ENCODE data around the gene COQ8B. TPM values are rescaled to one million over a fixed set of nuclear protein-coding genes. Genes with fewer than 3 reads are reported as not detected.

COQ8B gene
- polyA plus RNA-seq, 1 experiment, result 35.3 TPM

- DNase-seq (ENCODE audit: low read depth), result no peak
- ChIA-PET CTCF (interaction anchor here (1.4 kb wide), 2 partner anchors 32 to 52 kb away, joined by 4 read pairs; no protein-coding TSS in a partner anchor), POLR2A (interaction anchor here (0.6 to 1.5 kb wide), 2 partner anchors 23 to 24 kb away, joined by 4 to 7 read pairs; partner anchors contain the start of gene RAB4B)
- TF ChIP-seq, protein P1, sequence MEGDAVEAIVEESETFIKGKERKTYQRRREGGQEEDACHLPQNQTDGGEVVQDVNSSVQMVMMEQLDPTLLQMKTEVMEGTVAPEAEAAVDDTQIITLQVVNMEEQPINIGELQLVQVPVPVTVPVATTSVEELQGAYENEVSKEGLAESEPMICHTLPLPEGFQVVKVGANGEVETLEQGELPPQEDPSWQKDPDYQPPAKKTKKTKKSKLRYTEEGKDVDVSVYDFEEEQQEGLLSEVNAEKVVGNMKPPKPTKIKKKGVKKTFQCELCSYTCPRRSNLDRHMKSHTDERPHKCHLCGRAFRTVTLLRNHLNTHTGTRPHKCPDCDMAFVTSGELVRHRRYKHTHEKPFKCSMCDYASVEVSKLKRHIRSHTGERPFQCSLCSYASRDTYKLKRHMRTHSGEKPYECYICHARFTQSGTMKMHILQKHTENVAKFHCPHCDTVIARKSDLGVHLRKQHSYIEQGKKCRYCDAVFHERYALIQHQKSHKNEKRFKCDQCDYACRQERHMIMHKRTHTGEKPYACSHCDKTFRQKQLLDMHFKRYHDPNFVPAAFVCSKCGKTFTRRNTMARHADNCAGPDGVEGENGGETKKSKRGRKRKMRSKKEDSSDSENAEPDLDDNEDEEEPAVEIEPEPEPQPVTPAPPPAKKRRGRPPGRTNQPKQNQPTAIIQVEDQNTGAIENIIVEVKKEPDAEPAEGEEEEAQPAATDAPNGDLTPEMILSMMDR (IDR thresholded peaks at IDR 0.05; ENCODE audit: insufficient read depth, low read depth, low read length), result no peak
- Histone ChIP-seq H3K4me3 (ENCODE audit: low read depth, low read length) (no peak overlapping the region), H3K36me3 (ENCODE audit: control insufficient read depth, insufficient read depth, low read length) (peaks cover 10% of the 10 kb centered on the region), H3K27me3 (ENCODE audit: control insufficient read depth, insufficient read depth, low read length) (no peaks in the 10 kb centered on the region)
These were observed 38.0 kb upstream of the COQ8B start for GRCh38 chr19:40754611-40755247.

DNA sequence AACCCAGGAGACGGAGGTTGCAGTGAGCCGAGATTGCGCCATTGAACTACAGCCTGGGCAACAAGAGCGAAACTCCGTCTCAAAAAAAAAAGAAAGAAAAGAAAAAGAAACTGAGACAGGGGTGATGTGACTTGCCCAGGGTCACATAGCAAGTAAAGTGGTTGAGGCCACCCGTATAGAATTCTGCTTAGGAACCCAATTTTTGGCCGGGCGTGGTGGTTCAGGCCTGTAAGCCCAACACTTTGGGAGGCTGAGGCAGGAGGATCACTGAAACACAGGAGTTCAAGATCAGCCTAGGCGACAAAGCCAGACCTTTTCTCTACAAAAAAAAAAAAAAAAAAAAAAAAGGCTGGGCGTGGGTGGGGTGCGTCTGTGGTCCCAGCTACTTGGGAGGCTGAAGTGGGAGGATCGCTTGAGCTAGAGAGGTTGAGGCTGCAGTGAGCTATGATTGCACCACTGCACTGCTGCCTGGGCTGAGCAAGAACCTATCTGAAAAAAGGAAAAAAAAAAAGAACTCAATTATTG lies 35.6 kb upstream of the COQ8B start:
- POLR2A ChIA-PET, result no interaction called here
- Histone ChIP-seq H3K27me3 (ENCODE audit: control insufficient read depth, insufficient read depth, low read length) (no peaks in the 10 kb centered on the region), H3K4me3 (ENCODE audit: low read depth, low read length) (peak overlapping the region; percentile 72), H3K36me3 (ENCODE audit: control insufficient read depth, insufficient read depth, low read length) (peaks cover 4% of the 10 kb centered on the region)
- TF ChIP-seq, protein P1 (IDR thresholded peaks at IDR 0.05; ENCODE audit: insufficient read depth, low read depth, low read length), result no peak
- DNase-seq (ENCODE audit: low read depth), result no peak
- CTCF ChIA-PET, result interaction anchor here (1.2 kb wide), 1 partner anchor 26 kb away, joined by 3 read pairs; the partner anchor contains the start of gene RAB4B

DNA sequence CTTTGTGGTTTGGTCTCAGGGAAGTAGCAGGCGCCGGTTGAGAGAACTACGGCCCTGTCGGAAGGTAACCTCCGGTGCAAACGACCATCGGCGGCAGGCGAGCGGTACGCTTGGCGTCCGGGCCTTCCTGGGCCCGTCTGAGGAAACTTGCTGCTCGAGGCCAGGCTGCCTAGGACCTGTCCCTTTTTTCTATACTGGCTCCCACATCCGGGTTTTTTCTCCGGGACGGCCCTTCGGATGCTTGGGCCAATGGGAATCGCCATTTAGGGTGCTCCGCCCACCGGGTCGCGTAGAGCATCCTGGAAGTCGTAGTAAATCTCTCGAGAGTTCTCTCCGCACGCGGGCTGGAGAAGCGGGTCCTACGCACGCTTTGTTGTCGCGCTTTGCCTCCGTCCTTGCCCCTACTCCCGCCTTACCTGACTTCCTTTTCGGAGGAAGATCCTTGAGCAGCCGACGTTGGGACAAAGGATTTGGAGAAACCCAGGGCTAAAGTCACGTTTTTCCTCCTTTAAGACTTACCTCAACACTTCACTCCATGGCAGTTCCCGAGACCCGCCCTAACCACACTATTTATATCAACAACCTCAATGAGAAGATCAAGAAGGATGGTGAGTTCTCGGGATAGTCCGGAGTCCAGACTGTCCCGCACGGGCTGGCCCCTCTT lies 34.3 kb upstream of the COQ8B start, which contains the start of gene SNRPA:
Gene SNRPA, plus strand, starts transcription at position 330 of the 664 bp plus-strand sequence. Its CDS starts 206 bp downstream, at position 536.
- peak; percentile 88 for DNase-seq (ENCODE audit: low read depth)
- Histone ChIP-seq H3K4me3 (ENCODE audit: low read depth, low read length) (peak within 1 kb of the TSS; percentile 72), H3K36me3 (ENCODE audit: control insufficient read depth, insufficient read depth, low read length) (peaks cover 3% of the 10 kb centered on the region), H3K27me3 (ENCODE audit: control insufficient read depth, insufficient read depth, low read length) (no peaks in the 10 kb centered on the region)
- CTCF ChIA-PET, result interaction anchor here (0.6 to 1.1 kb wide), 2 partner anchors 56 to 69 kb away, joined by 4 read pairs; no protein-coding TSS in a partner anchor
- TF ChIP-seq, protein P1 (IDR thresholded peaks at IDR 0.05; ENCODE audit: insufficient read depth, low read depth, low read length), result no peak
- POLR2A ChIA-PET, result interaction anchor here (0.6 to 0.7 kb wide), 4 partner anchors 27 to 653 kb away, joined by 3 to 31 read pairs (median 4); partner anchors contain the start of gene RAB4B

- DNase-seq (ENCODE audit: low read depth), result peak; percentile 99
- Histone ChIP-seq H3K27me3 (ENCODE audit: control insufficient read depth, insufficient read depth, low read length) (no peaks in the 10 kb centered on the region), H3K4me3 (ENCODE audit: low read depth, low read length) (peak within 1 kb of the TSS; percentile 72), H3K36me3 (ENCODE audit: control insufficient read depth, insufficient read depth, low read length) (no peaks in the 10 kb centered on the region; the same call in 1 of the 2 replicates)
- POLR2A ChIA-PET, result interaction anchor here (0.6 to 0.7 kb wide), 6 partner anchors 28 to 653 kb away, joined by 3 to 31 read pairs (median 4); partner anchors contain the start of gene RAB4B
- CTCF ChIA-PET, result interaction anchor here (0.6 to 1.9 kb wide), 3 partner anchors 57 to 69 kb away, joined by 4 read pairs; no protein-coding TSS in a partner anchor
- TF ChIP-seq, protein P1 (IDR thresholded peaks at IDR 0.05; ENCODE audit: insufficient read depth, low read depth, low read length), result no peak
These were observed 33.6 kb upstream of the COQ8B start, which contains the start of gene ACTMAP for GRCh38 chr19:40750058-40750873. Gene ACTMAP (minus strand): TSS chr19:40750477. CDS start chr19:40749803, 674 bp downstream.

All from BJ (cell line).